ENCODE data around the gene CEP350.
"Not testable (repeated sequence)": the region's sequence is repeated elsewhere in the genome, so short reads cannot be mapped to it uniquely, and the experiment has no call there.

Gene CEP350

DNA sequence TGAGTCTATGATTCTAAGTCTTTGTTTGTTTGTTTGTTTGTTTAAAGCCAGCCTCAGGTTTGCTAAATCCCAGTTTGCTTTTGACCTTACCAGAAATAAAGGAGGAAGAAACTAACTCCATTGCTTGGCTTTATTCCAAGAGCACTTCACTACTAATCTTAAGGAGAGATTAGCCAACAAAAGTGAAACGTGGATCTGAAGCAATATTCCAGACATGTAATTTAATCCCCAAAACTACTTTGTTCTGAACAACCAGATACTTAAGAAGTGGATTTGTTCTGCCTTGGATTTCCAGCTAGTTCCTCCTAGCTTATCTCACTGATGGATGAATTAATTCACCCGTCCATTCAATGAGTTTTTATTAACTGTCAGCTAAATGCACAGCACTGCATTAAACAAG lies 15.9 kb upstream of the CEP350 start:
- no peak for DNase-seq (ENCODE audit: low read depth in 2 of 2, low spot score in 1 of 2)

DNA sequence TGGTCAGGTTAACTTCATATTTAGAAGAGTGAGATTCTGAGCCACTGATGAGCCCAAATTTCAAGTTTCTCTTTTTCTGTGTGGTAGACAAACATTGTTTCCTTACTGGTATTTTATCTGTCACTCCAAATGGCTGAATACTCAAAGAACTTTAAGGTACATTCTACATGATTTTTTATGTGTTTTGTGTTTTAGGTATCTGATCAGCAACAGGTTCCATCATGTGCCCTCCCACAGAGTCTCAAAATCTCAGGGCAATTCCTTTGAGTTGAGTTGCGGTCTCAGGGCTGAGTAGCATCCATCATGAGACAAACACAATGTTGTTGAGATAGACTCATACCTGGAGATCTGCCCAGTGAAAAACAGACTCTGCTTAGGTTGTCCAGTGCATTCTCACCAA lies 14.7 kb upstream of the CEP350 start:
- no peak for DNase-seq (ENCODE audit: low read depth in 2 of 2, low spot score in 1 of 2)

- DNase-seq (ENCODE audit: low read depth in 2 of 2, low spot score in 1 of 2) = no peak
Measured at GRCh38 chr1:179941454-179941853, 13.2 kb upstream of the CEP350 start.

GRCh38 chr1:179950651-179951050 lies 4.0 kb upstream of the CEP350 start:
- DNase-seq (ENCODE audit: low read depth in 2 of 2, low spot score in 1 of 2) = no peak

- no peak for DNase-seq (ENCODE audit: low read depth in 2 of 2, low spot score in 1 of 2)
Measured at GRCh38 chr1:179951383-179952144, 3.0 kb upstream of the CEP350 start.

- DNase-seq (ENCODE audit: low read depth in 2 of 2, low spot score in 1 of 2) = no peak
Measured at GRCh38 chr1:179952186-179952585, 2.4 kb upstream of the CEP350 start.

DNA sequence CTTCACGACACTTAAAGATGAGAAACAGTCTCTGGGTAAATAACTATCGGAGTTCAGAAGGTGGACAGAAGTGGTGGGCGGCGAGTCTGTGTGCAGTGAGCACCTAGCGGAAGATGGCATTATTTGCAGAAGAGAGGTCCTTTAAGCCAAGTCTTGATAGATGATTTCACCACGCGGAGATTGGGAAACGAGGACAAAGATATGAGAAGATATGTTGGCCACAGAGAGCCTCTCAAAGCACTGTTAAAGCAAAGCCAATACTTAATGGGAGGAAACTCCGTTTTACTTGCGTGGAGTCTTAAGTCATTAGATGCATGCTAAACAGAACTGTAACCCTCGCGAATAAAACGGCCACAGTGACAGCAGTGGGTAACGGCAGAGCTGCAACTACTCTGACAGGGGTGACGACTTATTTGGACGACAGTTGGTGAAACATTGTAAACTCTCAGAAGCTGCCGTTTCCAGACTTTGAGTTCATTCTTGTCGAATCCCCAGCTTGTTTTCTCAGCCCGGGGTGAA lies 577 bp upstream of the CEP350 start:
- DNase-seq (ENCODE audit: low read depth in 2 of 2, low spot score in 1 of 2) = peak in 1 of 2 donors; percentile 1

GRCh38 chr1:179955287-179955680 lies 674 bp downstream of the CEP350 start:
- no peak for DNase-seq (ENCODE audit: low read depth in 2 of 2, low spot score in 1 of 2)

DNA sequence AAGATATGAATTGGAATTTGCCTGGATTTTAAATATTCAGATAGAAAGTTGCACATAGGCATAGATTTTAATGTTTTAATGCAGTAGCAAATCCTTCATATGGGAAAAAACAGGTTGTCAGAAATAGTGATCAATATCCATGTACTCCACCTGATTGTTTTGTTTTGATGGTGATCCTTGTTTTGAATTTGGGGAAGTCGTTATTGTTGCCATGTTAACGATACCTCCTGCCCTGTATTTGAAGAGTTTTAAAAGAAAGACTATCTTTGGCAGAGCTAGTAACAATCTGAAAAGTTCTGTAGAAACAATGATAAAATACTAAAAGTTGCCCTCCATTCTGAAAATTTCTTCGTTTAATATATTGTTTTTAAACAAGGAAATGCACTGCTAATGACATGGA lies 1.1 kb downstream of the CEP350 start:
- DNase-seq (ENCODE audit: low read depth in 2 of 2, low spot score in 1 of 2) = no peak

GRCh38 chr1:179958359-179958758 lies 3.7 kb downstream of the CEP350 start:
- no peak for DNase-seq (ENCODE audit: low read depth in 2 of 2, low spot score in 1 of 2)

DNA sequence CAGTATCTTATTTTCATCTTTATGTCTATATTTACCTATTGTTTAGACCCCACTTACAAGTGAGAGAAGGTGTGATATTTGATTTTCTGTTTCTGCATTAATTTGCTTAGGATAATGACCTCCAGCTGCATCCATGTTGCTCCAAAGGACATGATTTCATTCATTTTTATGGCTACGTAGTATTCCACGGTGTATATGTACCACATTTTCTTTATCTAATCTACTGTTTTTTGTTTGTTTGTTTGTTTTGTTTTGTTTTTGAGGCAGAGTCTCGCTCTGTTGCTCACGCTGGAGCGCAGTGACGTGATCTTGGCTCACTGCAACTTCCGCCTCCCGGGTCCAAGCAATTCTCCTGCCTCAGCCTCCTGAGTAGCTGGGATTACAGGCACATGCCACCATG lies 7.6 kb downstream of the CEP350 start:
- DNase-seq (ENCODE audit: low read depth in 2 of 2, low spot score in 1 of 2) = not testable (repeated sequence)

GRCh38 chr1:179966551-179966950 lies 11.9 kb downstream of the CEP350 start:
- DNase-seq (ENCODE audit: low read depth in 2 of 2, low spot score in 1 of 2) = no peak

- DNase-seq (ENCODE audit: low read depth in 2 of 2, low spot score in 1 of 2) = no peak
Measured at GRCh38 chr1:179968284-179968993, 13.8 kb downstream of the CEP350 start.

- no peak for DNase-seq (ENCODE audit: low read depth in 2 of 2, low spot score in 1 of 2)
Measured at GRCh38 chr1:179968994-179969919, 14.6 kb downstream of the CEP350 start.

GRCh38 chr1:179969962-179970361 lies 15.4 kb downstream of the CEP350 start:
- no peak for DNase-seq (ENCODE audit: low read depth in 2 of 2, low spot score in 1 of 2)

DNA sequence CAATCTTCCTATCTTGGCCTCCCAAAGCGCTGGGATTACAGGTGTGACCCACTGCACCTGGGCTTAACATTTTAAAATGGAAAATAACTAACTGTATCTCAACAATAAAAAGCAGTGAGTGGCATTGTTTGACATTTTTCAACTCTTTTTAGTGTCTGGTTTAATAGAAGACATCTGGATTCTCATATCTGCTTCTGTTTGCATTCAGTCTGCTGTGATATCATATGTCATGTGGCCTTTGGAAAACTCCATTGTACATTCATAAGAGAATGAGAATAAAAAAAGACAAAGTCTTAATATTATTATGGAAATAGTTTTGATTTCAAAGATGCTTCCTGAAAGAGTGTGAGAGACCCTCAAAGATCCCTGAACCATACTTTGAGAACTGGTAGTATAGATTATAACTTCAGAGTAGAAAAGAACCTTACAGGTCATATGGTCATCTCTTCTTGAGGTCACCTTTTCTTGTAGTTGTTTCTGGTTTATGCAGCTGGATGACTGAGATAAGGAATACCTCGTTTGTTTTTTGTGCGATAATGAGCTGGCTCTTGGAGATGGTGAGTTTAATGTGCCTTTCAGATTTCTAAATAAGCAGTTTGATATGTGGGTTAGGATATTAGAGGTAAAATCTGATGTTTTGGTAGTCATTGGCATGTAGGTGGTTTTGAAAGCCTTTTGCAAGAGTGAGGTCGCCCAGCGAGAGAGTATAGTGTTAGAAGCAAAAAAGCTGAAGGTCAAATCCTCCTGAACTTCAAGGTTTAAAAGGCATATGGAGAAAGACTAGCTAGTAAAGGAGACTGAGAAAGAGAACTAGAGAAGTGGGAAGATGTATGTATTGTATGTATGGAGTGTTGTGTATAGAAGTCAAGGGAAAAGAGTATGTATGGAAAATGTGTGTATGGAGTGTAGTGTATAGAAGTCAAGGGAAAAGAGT lies 17.2 kb downstream of the CEP350 start:
- no peak for DNase-seq (ENCODE audit: low read depth in 2 of 2, low spot score in 1 of 2)

- DNase-seq (ENCODE audit: low read depth in 2 of 2, low spot score in 1 of 2) = no peak
Measured at GRCh38 chr1:179973198-179974110, 18.8 kb downstream of the CEP350 start.

DNA sequence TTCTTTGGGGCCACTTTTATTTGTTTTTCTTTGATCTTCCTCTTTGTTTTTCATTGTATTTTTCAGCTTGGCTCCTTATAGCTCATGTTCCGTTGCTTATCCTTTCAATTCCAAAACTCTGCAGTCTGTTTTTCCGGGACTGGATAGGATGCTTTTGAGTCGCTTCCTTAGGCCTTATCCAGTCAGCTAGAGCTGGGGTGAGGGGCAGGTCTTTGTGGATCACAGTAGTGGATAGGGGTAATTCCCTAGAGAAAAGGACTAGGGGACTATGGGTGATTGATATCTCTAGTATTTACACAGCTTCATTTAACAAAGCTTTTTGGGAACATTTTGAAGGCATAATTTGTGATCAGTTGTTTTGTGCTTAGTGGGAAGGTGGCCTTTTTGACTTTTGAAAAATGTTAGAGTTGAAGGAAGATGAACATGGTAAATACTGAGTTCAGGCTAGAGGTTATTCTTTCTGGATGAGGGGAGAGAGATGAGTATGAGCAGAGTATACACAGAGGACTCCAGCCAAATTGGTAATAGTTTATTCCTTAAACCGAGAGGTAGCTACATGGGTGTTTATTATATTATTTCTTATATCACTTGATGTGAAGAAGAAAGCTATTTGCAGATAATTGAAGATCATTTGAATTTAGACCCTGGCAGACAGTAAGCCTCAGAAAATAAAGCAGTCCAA lies 22.5 kb downstream of the CEP350 start:
- no peak for DNase-seq (ENCODE audit: low read depth in 2 of 2, low spot score in 1 of 2)
